ENCODE measurements around the gene BRINP2.

DNA sequence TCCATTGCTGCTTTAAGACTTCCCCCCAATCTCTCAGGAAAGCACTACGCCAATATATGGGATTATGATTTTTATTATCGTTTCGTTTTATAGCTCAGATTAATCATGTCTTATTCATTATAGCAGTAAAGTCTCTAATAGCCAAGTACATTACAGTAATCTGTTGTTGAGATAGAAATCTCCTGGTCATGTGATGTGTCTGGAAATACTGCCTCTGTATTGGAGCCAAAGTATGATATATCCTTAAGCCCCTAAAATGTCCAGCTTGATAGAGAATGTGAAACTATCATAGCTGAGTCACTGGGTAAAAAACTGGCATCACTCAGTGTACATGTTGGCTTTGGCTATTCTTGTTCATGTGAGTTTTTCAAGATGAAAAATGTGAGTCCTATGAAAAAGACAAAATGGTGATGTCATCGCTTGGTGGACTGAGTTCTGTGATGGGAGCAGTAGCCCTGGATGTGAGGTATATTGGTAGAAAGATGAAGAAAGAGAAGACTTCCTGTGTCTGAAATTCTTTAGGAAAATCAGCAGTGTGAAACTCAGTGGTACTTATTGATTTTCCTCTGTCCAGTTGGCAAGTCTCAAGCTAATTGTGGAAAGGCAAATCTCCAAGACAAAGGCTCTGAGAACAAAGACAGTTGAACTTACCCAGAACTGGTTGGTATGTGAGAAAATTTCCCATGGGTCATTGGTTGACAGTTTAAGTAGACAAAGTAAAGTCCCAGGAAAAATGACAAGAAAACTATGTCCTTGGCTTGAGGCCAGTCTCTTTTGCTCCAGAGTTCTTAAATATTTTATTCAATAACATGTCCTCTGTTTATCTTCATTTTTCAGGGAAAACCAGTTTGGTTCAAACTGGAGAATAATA is 76.2 kb downstream of the BRINP2 start:
- TF ChIP-seq, protein P1, sequence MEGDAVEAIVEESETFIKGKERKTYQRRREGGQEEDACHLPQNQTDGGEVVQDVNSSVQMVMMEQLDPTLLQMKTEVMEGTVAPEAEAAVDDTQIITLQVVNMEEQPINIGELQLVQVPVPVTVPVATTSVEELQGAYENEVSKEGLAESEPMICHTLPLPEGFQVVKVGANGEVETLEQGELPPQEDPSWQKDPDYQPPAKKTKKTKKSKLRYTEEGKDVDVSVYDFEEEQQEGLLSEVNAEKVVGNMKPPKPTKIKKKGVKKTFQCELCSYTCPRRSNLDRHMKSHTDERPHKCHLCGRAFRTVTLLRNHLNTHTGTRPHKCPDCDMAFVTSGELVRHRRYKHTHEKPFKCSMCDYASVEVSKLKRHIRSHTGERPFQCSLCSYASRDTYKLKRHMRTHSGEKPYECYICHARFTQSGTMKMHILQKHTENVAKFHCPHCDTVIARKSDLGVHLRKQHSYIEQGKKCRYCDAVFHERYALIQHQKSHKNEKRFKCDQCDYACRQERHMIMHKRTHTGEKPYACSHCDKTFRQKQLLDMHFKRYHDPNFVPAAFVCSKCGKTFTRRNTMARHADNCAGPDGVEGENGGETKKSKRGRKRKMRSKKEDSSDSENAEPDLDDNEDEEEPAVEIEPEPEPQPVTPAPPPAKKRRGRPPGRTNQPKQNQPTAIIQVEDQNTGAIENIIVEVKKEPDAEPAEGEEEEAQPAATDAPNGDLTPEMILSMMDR (IDR thresholded peaks at IDR 0.05): no peak
- TF ChIP-seq POLR2A (IDR thresholded peaks at IDR 0.05): no peak

Data from right lobe of liver (tissue), 4 donors.